MCF 10A (cell line): ENCODE results near the gene DPAGT1. TPM values are rescaled to one million over a fixed set of nuclear protein-coding genes. Genes with fewer than 3 reads are reported as not detected.

Experiments used
- BruUV-seq: library from RNA; stranded (reverse); fragments of 400-500 nt; replicated peaks from 2 replicates; lab custom pipeline; 2021; lab: Mats Ljungman, UMichigan
- CTCF ChIA-PET: fragments of 300-600 bp; sonication (Branson Sonifier 250); formaldehyde crosslinking; extraction: SDS; loops from one replicate; lab custom pipeline; 2021; ENCODE audit warnings: antibody characterized with exemption, inconsistent platforms; lab: Yijun Ruan, JAX
- POLR2A ChIA-PET: fragments of 300-600, 350-650 bp; sonication (Branson Sonifier 250); formaldehyde crosslinking; extraction: SDS; loops from one replicate; lab custom pipeline; 2020; ENCODE audit warnings: antibody characterized with exemption, inconsistent platforms; lab: Yijun Ruan, JAX
- DNase-seq: peaks from one replicate; pipeline ENCODE4 v3.0.0-alpha.2; 2018; ENCODE audit not compliant: unreplicated experiment
- H3K27ac Mint-ChIP-seq: one replicate; pipeline ENCODE4 v1.8.0; 2022; ENCODE audit warnings: mild to moderate bottlenecking, low read depth, mixed read lengths; ENCODE audit not compliant: unreplicated experiment
- H3K27me3 Mint-ChIP-seq: one replicate; pipeline ENCODE4 v1.8.0; 2022; ENCODE audit warnings: mixed read lengths; ENCODE audit not compliant: insufficient read depth, unreplicated experiment
- H3K36me3 Mint-ChIP-seq: one replicate; pipeline ENCODE4 v1.8.0; 2022; ENCODE audit warnings: mild to moderate bottlenecking, moderate library complexity, mixed read lengths; ENCODE audit not compliant: insufficient read depth, unreplicated experiment
- H3K4me1 Mint-ChIP-seq: one replicate; pipeline ENCODE4 v1.8.0; 2022; ENCODE audit warnings: mixed read lengths; ENCODE audit not compliant: insufficient read depth, unreplicated experiment
- H3K4me3 Mint-ChIP-seq: one replicate; pipeline ENCODE4 v1.8.0; 2022; ENCODE audit warnings: mild to moderate bottlenecking, moderate library complexity, mixed read lengths; ENCODE audit not compliant: unreplicated experiment
- H3K9me3 Mint-ChIP-seq: one replicate; pipeline ENCODE4 v1.8.0; 2022; ENCODE audit warnings: mixed read lengths; ENCODE audit not compliant: unreplicated experiment
- CTCF ChIP-seq: fragments of 200-600 bp; IDR thresholded peaks from one replicate; pipeline ENCODE4 v1.8.0; 2022; ENCODE audit warnings: antibody characterized with exemption, mild to moderate bottlenecking; ENCODE audit not compliant: unreplicated experiment
- intact Hi-C: fragments of 100-400 bp; cut with micrococcal nuclease; formaldehyde crosslinking; loops from 2 replicates; pipeline ENCODE4 v1.14.1; 2022
- total RNA-seq: library from RNA; stranded (reverse); gene quantifications from 2 replicates; pipeline ENCODE4 v1.2.3, GENCODE V29; 2022

The DPAGT1 gene
- total RNA-seq, 1 experiment from 2014 or later: 58.8 TPM

DNA sequence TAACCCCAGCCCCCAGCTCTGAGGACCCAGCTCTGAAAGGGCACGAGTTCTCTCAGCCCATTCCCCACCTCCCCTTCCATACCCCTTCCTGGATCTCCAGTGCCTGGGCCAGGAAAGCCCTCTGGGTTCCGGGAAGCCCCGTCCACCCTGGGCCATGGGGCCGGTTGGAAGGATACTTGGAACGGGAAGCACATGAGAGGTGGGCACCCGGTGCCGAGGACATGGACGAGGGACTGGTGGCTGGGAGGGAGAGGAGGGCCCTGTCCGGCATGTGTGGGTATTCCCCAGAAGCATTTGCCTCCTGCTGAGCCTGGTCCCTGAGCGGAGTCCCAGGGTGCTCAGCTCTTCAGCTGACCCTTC, 14.6 kb upstream of the DPAGT1 start:
- Mint-ChIP-seq H3K4me1 (peaks cover 15% of the 10 kb centered on the region), H3K27ac (no peak overlapping the region), H3K36me3 (peaks cover 43% of the 10 kb centered on the region), H3K9me3 (no peaks in the 10 kb centered on the region), H3K27me3 (no peaks in the 10 kb centered on the region), H3K4me3 (no peak overlapping the region)
- ChIA-PET CTCF (no interaction called here), POLR2A (interaction anchor here (0.7 kb wide), 1 partner anchor 14 kb away, joined by 3 read pairs; the partner anchor contains the start of gene DPAGT1)
- no peak for TF ChIP-seq CTCF
- BruUV-seq: no TSS peak
- DNase-seq: no peak
- intact Hi-C loops: no loop called here

GRCh38 chr11:119115484-119116234, 14.0 kb upstream of the DPAGT1 start:
- Mint-ChIP-seq H3K27ac (no peak overlapping the region), H3K27me3 (no peaks in the 10 kb centered on the region), H3K4me1 (peaks cover 13% of the 10 kb centered on the region), H3K4me3 (no peak overlapping the region), H3K36me3 (peaks cover 43% of the 10 kb centered on the region), H3K9me3 (no peaks in the 10 kb centered on the region)
- intact Hi-C loops: no loop called here
- ChIA-PET POLR2A (interaction anchor here (0.7 kb wide), 1 partner anchor 14 kb away, joined by 3 read pairs; the partner anchor contains the start of gene DPAGT1), CTCF (no interaction called here)
- TF ChIP-seq CTCF: no peak
- BruUV-seq: no TSS peak
- DNase-seq: no peak

DNA sequence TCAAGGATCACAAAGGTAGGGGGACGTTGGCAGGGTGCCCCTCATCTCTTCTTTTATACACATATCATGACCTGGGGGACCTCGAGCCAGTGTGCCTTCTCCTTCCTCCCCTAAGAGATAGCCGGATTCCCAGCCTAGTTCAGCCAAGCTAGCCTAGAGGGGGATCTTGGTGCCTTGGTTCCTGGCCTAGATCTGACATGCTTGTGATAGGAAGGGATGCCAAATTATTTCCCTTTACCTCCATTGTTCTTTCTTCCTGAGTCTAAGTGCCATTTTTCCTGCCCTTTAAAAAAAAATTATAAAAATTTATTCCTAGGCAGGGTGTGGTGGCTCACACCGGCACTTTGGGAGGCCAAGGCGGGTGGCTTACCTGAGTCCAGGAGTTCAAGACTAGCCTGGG, 12.7 kb upstream of the DPAGT1 start:
- ChIA-PET CTCF (no interaction called here), POLR2A (interaction anchor here (0.6 to 0.7 kb wide), 2 partner anchors 54 to 220 kb away, joined by 3 read pairs; partner anchors contain the start of gene NLRX1)
- no peak for DNase-seq
- Mint-ChIP-seq H3K4me1 (peaks cover 6% of the 10 kb centered on the region), H3K36me3 (peaks cover 51% of the 10 kb centered on the region), H3K27ac (no peak overlapping the region), H3K4me3 (no peak overlapping the region), H3K9me3 (no peaks in the 10 kb centered on the region), H3K27me3 (no peaks in the 10 kb centered on the region)
- intact Hi-C loops: no loop called here
- no TSS peak for BruUV-seq
- TF ChIP-seq CTCF: no peak

- TF ChIP-seq CTCF: no peak
- peaks cover 51% of the 10 kb centered on the region for H3K36me3 Mint-ChIP-seq
- H3K4me1 Mint-ChIP-seq: peaks cover 7% of the 10 kb centered on the region
- ChIA-PET CTCF (no interaction called here), POLR2A (interaction anchor here (2.2 kb wide), 1 partner anchor 12 kb away, joined by 6 read pairs; the partner anchor contains the start of gene DPAGT1)
- no peak for DNase-seq
- intact Hi-C loops: no loop called here
- H3K27me3 Mint-ChIP-seq: no peaks in the 10 kb centered on the region
- BruUV-seq: no TSS peak
- no peak overlapping the region for H3K27ac Mint-ChIP-seq
- H3K4me3 Mint-ChIP-seq: no peak overlapping the region
- H3K9me3 Mint-ChIP-seq: no peaks in the 10 kb centered on the region
Measured at GRCh38 chr11:119113716-119114115, 12.1 kb upstream of the DPAGT1 start.
